Measurements from ENCODE around the gene EFHC1. TPM values are rescaled to one million over a fixed set of nuclear protein-coding genes. Genes with fewer than 3 reads are reported as not detected.

Gene EFHC1
- total RNA-seq, 1 experiment from 2014 or later = 13.2 TPM

DNA sequence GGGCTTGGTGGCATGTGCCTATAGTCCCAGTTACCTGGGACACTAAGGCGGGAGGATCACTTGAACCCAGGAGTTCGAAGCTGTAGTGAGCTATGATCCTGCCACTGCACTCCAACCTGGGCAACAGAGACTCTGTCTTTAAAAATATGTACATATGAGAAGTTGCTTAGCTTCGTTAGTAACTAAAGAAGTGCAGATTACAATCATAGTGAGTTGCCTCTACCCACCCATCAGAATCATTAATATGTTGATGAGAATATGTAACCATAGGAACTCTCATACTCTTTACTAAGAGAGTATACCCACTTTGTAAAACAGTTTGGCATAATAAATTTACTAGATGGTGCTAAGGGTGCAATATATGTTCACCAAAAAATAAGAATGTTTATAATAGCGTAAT lies 54.0 kb downstream of the EFHC1 start:
- Histone ChIP-seq H4K5ac (ENCODE audit: insufficient read length, low read depth, low read length) (no peak overlapping the region), H2BK15ac (ENCODE audit: low read depth, low read length) (no peak overlapping the region), H3K23me2 (ENCODE audit: insufficient read length, low read depth, low read length, poor library complexity, severe bottlenecking) (no peaks in the 10 kb centered on the region), H3K9ac (ENCODE audit: extremely low read depth, insufficient read length, low read length) (no peak overlapping the region), H2BK20ac (ENCODE audit: low read depth, low read length, poor library complexity, severe bottlenecking) (peak overlapping the region; percentile 90), H4K91ac (ENCODE audit: insufficient read length, low read depth, low read length) (no peak overlapping the region), H2AFZ (ENCODE audit: low read length) (no peak overlapping the region), H3K27ac (ENCODE audit: insufficient read length, low read depth, low read length) (no peak overlapping the region), H2BK5ac (ENCODE audit: insufficient read length, low read length) (no peak overlapping the region), H4K20me1 (ENCODE audit: control insufficient read depth, insufficient read depth, insufficient read length) (no peaks in the 10 kb centered on the region), H3T11ph (ENCODE audit: low read length) (no peak overlapping the region), H3K23ac (ENCODE audit: insufficient read length, low read depth, low read length) (no peak overlapping the region), H3K18ac (ENCODE audit: insufficient read length, low read depth, low read length) (no peak overlapping the region), H3K27me3 (ENCODE audit: insufficient read depth, low read length) (no peaks in the 10 kb centered on the region; the same call in 1 of the 2 replicates), H2BK120ac (ENCODE audit: low read depth, low read length, poor library complexity, severe bottlenecking) (no peak overlapping the region), H3K79me2 (ENCODE audit: insufficient read depth, low read length) (no peaks in the 10 kb centered on the region), H3K56ac (ENCODE audit: insufficient read length, low read depth, low read length) (no peak overlapping the region), H3K4me1 (ENCODE audit: insufficient read depth, low read length) (no peaks in the 10 kb centered on the region; the same call in 1 of the 2 replicates), H3K4ac (ENCODE audit: low read depth, low read length) (no peak overlapping the region), H4K8ac (replicated peaks; ENCODE audit: insufficient read length, low read depth, low read length) (no peak overlapping the region), H3K79me1 (ENCODE audit: insufficient read depth, low read depth, low read length, poor library complexity, severe bottlenecking) (no peaks in the 10 kb centered on the region), H3K14ac (ENCODE audit: insufficient read depth, low read length) (no peak overlapping the region), H2BK12ac (ENCODE audit: insufficient read length, low read depth, low read length) (no peak overlapping the region), H2AK5ac (ENCODE audit: insufficient read length, low read length) (no peak overlapping the region), H3K4me2 (ENCODE audit: insufficient read depth, insufficient read length, low read length) (no peak overlapping the region), H3K9me3 (ENCODE audit: control insufficient read depth, low read depth, low read length) (no peaks in the 10 kb centered on the region)
- no CpG with 5 or more reads among the region's 4 CpGs for WGBS (ENCODE audit: extremely low coverage, insufficient read length, low lambda C conversion rate)
- Mint-ChIP-seq H3K9me3 (no peaks in the 10 kb centered on the region), H3K36me3 (ENCODE audit: insufficient read depth in 1 of 3, low read depth in 3 of 3) (no peaks in the 10 kb centered on the region), H3K27me3 (ENCODE audit: low read depth) (no peaks in the 10 kb centered on the region), H3K4me1 (peaks cover 0 to 5% of the 10 kb centered on the region in 2 experiments; a peak in 1 of 4 replicates), H3K27ac (no peak overlapping the region), H3K4me3 (no peak overlapping the region)
- no peak for DNase-seq
- TF ChIP-seq, protein P1, sequence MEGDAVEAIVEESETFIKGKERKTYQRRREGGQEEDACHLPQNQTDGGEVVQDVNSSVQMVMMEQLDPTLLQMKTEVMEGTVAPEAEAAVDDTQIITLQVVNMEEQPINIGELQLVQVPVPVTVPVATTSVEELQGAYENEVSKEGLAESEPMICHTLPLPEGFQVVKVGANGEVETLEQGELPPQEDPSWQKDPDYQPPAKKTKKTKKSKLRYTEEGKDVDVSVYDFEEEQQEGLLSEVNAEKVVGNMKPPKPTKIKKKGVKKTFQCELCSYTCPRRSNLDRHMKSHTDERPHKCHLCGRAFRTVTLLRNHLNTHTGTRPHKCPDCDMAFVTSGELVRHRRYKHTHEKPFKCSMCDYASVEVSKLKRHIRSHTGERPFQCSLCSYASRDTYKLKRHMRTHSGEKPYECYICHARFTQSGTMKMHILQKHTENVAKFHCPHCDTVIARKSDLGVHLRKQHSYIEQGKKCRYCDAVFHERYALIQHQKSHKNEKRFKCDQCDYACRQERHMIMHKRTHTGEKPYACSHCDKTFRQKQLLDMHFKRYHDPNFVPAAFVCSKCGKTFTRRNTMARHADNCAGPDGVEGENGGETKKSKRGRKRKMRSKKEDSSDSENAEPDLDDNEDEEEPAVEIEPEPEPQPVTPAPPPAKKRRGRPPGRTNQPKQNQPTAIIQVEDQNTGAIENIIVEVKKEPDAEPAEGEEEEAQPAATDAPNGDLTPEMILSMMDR (conservative IDR thresholded peaks at IDR 0.05) = no peak

Data from H9 (cell line).